Measurements from ENCODE around the gene UCKL1.

Gene UCKL1

DNA sequence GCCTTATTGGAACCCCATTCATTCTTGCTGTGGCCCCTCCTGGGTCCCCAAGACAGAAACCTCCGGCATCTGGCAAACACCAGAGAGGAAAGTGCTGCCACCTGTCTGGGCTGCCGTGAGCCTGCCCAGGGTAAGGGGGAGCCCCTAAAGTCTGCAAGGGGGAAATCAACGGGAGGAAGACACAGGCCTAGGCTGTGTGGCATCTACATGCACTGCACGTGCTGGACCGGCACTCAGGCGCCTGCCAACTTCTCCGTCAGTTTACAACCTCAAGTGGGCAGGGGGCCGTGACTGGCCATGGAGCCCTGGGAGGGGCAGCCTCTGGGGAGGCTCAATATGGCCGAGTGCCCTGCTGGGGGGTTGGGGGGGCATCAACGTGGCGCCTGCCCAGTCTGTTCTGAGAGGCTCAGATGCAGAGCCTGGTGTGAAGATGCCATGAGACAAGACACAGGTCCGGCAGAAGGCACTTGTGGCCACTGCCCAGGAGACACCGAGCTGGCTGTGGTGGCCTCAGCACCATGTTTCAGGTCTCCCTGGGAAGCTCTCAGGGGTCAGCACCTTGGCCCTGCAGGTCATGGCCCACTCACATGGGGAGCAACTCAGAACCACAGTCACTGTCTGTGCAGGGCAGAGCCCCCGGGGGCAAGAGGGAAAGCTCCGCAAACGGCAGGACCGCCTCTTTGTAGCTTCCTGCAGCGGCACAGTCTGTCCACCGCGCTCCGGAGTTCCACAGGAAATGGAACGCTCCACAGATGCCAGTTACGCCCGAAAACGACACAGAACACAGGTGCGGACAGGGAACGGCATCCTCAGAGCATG lies 8.4 kb downstream of the UCKL1 start:
- no peak for DNase-seq
- in situ Hi-C loops (cut with HindIII; ENCODE audit: low pct_ligation_motif_present, low pct_unique_long_range_greater_than_20kb, low sequenced_read_pairs) = no loop called here

DNA sequence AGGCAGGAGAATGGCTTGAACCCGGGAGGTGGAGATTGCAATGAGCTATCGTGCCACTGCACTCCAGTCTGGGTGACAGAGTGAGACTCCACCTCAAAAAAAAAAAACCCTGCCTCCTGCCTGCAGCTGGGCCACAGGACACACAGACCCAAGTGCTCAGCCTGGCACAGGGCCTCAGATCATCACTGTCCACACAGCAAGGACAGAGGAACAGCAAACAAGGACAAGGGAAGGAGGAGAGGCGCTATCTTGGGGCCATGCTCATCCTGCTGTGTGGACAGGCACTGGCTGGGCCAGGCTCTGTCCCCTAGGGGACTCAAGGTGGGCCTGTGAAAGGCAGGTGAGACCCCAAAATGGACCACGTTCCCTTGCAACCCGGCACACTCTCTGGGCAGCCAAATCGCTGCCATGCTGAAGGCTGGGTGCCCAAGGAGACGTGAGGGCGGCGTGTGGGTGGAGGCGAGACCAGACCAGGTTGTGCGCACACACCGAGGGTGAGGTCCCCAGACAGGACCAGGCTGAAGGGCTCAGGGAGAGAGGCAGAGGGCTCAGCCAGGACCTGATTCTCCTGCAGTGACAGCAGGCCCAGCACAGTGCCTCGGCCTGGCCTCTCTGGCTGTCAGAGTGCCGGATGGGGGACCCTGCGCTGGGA lies 9.1 kb downstream of the UCKL1 start:
- in situ Hi-C loops (cut with HindIII; ENCODE audit: low pct_ligation_motif_present, low pct_unique_long_range_greater_than_20kb, low sequenced_read_pairs) = no loop called here

DNA sequence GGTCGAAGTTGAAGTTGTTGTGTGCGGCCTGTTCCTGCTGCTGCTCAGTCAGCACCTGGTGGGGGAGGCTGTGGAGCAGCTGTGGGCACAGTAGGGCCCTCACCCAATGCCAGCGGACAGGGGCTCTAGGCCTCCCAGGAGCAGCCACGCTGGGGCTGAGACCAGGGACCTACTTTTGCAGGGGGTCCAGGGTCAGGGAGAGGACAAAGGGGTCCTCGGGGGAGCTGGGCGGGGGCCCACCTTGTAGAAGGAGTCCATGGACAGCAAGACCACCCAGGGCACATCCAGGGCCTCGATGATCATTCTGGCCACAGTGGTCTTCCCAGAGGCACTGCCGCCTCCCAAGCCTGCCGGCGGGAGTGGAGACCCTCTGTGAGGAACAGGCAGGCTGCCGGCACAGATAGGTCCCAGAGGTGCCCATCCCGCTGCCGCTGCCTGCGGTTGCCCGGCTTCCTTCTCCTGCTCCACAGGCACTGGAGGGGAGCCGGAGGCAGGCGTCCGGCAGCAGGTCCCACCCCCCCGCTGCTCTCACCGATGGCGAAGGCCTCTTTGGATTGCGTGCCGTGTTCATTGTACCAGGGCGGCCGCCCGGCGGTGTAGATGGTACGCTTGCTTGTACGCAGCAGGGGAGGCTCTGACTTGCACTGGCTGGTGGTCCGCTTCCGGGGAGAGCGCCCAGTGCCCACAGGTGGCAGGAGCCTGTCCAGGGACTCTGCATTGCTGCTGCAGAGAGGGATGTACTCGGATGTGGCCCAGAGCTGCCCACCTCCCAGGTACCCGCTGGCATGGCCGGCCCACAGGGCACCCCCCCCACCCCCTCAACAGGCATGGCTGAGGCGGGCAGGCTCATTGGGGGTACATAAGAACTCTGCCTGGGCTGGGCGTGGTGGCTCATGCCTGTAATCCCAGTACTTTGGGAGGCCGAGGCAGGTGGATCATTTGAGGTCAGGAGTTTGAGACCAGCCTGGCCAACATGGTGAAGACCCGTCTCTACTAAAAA lies 10.0 kb downstream of the UCKL1 start:
- in situ Hi-C loops (cut with HindIII; ENCODE audit: low pct_ligation_motif_present, low pct_unique_long_range_greater_than_20kb, low sequenced_read_pairs) = no loop called here
- DNase-seq = no peak

More for the DNA sequence above, 9.1 kb downstream of the UCKL1 start:
- DNase-seq = no peak

DNA sequence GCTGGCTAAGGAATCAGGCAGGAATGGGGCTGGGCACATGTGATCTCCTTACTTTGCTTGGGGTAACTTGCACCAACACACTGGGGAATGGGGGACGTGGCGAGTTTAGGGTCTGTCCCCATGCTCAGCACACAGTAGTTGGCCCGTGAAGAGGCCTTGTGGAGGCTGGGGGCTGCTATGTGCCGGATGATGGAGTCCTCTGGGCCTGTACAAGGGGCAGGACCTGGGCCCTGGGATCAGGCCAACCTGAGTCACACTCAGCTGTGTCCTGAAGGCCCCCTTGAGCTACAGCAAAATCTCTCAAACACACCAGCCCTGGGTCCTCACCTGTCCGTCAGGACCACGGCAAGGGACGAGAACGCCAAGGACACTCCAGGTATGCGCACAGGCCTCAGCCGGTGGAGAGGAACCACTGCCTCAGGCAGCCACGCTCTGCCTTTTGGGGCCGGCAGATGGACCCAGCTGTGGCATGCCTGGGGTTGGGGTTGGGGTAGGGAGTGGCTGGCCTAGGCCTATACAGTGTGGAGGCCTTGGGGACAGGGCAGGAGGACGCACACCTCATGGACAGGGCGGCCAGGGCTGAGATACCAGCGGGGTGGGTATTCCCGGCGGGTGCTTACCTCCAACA lies 11.1 kb downstream of the UCKL1 start:
- in situ Hi-C loops (cut with HindIII; ENCODE audit: low pct_ligation_motif_present, low pct_unique_long_range_greater_than_20kb, low sequenced_read_pairs) = no loop called here
- no peak for DNase-seq

DNA sequence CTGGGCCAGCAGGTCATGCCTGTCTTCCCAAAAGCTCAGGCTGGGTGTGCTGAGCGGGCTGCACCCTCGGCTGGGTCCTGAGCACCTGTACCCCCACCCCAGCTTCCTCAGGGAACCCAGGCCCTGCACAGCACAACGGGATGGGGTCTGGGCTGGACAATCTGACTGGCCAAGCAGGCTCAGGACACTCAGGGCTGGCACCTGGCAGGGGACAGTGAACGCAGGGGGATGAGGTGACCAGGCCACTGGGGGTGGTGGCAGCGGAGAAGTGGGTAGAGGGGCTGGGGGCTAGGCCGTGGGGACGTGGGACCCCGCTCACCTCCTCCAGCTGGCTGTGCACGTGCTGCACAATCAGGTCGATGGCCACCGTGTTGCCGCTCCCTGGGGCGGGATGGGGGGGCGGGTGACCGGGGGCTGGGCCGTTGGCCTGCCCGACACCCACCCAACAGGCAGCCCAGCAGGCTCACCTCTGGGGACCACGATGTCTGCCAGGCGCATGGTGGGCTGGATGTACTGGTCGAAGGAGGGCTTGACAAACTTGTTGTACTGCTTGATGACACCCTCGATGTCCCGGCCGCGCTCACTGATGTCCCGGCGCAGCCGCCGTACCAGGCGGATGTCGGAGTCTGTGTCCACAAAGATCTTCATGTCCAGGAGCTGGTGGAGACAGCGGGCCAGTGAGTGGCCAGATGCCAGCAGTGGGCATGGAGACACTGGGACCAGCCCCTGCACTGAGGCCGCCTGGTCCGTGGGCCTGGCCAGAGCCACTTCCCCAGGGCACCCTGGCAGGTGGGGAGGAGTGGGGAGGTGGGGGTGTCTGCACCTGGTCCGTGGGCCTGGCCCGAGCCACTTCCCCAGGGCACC lies 11.9 kb downstream of the UCKL1 start:
- in situ Hi-C loops (cut with HindIII; ENCODE audit: low pct_ligation_motif_present, low pct_unique_long_range_greater_than_20kb, low sequenced_read_pairs) = no loop called here
- DNase-seq = no peak

DNA sequence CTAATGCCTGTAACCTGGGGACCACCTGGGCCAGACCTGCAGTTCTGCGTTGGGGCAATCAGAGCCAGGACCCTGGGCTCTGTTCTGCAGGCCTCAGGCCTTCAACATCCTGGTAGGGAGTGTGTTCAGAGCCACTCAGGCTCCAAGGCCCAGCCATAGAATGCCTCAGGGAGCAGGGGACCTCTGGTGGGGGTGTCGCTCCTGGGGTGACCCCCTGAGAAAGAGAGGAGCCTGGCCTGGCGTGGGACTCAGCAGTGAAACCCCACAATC lies 12.5 kb downstream of the UCKL1 start:
- in situ Hi-C loops (cut with HindIII; ENCODE audit: low pct_ligation_motif_present, low pct_unique_long_range_greater_than_20kb, low sequenced_read_pairs) = no loop called here
- DNase-seq = no peak

DNA sequence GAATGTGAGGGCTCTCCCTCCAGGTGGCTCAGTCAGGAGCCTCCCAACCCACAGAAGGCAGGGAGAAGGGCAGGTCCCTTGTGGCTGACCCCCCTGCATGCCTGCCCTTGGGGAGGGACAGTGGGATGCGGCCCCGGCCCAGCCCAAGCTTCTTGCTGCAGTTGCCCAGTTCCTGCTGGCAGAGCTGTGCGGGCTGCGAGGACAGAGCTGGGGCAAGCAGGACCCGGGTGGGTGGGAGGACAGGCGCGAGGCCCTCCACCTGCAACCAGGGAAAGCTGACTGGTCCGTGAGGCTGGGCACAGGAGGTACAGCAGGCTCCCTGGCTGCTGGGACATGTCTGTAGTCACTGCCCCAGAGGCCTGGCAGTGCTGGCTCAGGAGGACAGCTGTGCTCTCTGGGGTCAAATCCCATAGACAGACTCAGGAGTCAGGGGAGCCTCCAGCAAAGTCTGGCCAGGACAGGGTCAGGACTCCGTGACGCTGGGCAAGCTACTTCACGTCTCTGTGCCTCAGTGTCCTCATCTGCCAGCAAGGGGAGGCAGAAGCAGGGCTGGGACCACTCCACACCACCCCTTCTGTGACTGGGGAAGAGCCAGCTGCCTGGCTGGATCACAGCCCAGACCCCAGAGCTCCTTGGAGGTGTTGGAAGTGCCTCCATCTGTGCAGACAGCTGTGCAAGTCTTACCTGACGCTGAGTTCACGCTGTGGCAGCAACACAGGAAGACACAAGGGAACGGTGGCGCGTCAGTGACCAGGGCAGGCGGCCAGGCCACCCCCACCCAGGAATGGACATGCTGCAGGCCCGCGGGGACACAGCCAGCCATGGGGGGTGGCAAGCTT lies 13.0 kb downstream of the UCKL1 start:
- in situ Hi-C loops (cut with HindIII; ENCODE audit: low pct_ligation_motif_present, low pct_unique_long_range_greater_than_20kb, low sequenced_read_pairs) = no loop called here
- DNase-seq = no peak

DNA sequence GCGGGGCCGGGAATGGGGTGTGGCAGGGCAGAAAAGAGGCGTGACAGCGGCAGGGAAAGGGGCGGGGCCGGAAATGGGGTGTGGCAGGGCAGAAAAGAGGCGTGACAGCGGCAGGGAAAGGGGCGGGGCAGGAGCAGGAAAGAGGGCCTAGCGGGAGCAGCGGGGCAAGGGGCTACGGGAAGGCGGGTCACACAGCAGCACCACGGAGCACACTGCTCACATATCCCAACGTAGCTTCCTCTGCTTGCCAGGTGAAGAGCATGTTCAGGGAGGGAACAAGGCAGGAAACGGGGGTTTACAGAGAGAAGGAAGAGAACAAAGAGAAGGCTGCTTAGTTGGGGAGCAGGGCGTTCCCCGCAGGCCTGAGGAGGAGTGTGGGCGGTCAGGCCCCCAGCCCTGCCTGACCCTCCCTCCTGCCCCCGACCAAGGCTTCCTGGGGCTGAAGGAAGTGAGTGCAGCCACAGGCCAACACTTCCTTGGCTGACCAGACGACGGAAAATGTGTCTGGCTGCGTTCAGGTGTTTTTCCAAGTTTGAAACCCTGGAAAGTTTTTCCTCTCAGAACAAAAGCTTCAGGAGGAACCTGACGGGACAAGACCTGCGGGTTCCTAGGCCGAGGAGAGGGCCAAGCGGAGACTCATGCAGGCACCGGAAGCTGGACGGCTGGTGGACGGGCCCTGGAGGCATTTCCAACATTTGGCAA lies 13.8 kb downstream of the UCKL1 start:
- DNase-seq = peak; percentile 5

DNA sequence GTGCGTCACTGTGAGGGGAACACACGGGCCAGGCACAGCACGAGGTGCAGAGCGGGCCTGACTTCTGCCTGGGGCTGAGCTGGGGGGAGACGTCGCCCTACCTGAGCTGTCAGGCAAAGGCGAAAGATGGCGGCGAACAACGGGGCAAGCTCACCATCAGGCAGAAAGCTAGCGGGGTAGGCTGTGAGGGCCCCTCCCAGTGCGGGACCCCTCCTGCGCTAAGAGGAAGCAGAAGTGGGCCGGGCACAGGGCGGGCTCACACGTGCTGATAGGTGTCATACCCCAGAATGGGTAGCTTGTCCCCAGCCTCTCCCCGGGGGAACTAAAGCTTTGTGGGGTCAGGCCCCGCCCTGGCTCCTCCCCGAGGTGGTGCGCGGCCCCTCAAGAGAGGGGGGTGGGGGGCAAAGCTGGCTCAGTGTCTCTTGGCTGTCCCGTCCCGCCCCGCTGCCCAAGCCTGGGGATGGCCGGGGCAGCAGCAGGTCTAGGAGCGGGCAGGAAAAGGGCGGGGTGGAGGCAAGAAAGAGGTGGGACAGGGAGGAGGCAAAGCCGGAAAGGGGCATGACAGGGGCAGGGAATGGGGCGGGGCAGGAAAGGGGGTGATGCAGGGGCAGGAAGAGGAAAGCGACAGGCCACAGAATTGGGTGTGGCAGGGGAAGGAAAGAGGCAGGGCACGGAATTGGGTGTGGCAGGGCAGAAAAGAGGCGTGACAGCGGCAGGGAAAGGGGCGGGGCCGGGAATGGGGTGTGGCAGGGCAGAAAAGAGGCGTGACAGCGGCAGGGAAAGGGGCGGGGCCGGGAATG lies 14.7 kb downstream of the UCKL1 start:
- no peak for DNase-seq
- in situ Hi-C loops (cut with HindIII; ENCODE audit: low pct_ligation_motif_present, low pct_unique_long_range_greater_than_20kb, low sequenced_read_pairs) = no loop called here

More for the DNA sequence above, 13.8 kb downstream of the UCKL1 start:
- in situ Hi-C loops (cut with HindIII; ENCODE audit: low pct_ligation_motif_present, low pct_unique_long_range_greater_than_20kb, low sequenced_read_pairs) = no loop called here

DNA sequence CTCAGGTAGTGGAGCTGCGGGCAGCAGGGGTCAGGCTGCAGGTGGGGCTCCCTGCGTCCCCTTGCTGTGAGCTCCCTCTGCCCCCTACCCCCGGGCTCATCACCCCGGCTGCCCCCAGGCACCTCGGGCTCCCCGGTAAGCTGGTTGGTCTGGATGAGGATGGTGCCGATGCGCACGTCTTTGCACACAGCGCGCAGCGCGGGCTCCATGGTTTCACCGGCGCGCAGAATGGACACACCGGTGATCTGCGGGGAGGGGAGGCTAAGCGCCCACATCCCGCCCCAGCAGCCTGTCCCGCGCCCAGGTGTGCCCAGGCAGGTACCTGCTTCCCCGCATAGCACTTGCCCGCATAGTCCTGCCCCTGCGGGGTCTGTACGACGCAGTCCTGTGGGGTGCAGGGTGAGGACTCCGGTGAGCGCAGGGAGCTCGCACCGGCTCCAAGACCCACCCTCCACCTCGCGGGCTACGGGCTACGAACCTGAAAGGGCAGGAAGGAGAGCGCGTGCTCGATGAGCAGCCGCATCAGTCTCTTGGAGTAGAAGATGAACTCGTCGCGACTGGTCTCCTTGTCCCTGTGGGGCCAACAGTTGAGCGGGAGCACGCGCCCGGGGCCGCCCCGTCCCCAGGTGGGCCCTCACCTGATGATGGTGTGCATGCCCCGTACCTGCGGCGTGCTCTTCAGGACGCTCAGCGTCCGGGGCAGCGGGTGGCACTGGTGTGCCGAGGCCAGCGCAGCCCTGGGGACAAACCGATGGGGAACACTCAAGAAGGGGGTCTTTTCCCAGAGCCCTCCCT lies 15.5 kb downstream of the UCKL1 start:
- in situ Hi-C loops (cut with HindIII; ENCODE audit: low pct_ligation_motif_present, low pct_unique_long_range_greater_than_20kb, low sequenced_read_pairs) = no loop called here
- DNase-seq = no peak

DNA sequence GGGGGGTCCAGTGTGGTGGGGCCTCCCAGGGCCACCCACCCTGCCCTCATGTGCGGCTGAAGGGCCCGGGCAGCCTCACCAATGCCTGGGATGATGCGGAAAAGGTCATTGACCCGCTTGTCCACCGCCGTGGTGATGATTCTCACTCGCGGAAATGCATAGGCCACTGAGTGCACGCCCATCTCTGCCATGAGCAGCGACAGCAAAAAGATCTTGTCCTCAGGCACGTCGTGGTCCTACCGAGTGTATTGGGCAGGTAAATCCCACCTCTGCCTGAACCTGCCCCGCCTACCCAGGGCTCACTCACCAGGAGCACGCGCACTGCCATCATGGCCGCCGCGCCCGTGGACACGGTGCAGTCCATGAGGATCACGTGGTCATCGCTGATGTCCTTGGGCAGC lies 16.1 kb downstream of the UCKL1 start:
- no peak for DNase-seq
- in situ Hi-C loops (cut with HindIII; ENCODE audit: low pct_ligation_motif_present, low pct_unique_long_range_greater_than_20kb, low sequenced_read_pairs) = no loop called here

DNA sequence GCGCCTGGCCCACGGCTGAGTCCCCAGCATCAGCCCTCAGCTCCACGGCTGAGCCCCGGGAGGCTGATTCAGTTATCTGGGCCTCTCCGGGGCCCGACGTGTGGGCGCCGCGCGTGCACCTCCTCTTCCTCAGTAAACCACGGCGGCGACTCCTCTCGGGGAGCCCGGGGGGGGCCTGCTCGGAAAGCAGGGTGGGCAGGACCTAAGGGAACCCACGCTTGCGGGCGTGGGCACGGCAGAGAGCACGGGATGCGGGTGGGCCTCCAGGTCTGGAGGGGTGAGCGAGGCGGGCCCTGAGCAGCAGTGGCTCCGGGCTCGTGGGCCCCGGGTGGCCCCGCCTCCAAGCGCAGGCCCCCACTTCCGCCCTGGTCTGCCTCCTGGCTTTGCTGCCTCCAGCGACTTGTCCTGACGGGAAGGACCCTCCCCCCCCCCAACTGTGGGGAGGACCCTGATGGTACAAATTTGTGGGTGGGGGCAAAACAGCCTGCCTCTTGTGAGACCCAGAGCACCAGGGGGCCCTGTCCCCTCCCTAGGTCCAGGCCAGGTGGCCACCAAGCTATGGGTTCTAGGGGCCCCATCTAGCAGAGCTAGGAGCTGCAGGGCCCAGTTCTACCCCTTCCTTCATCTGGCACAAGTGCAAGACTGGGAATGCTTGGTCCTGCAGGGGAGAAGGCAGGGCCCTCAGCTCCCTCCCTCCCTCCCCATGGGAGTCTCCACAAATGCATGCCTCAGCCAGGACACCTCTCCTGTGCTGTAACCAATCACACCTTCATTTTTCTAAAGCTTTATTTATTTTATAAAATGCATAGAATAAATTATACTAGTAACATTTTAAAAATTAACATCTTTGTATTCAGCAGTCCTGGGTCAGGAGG lies 16.9 kb downstream of the UCKL1 start:
- in situ Hi-C loops (cut with HindIII; ENCODE audit: low pct_ligation_motif_present, low pct_unique_long_range_greater_than_20kb, low sequenced_read_pairs) = no loop called here
- DNase-seq = no peak

DNA sequence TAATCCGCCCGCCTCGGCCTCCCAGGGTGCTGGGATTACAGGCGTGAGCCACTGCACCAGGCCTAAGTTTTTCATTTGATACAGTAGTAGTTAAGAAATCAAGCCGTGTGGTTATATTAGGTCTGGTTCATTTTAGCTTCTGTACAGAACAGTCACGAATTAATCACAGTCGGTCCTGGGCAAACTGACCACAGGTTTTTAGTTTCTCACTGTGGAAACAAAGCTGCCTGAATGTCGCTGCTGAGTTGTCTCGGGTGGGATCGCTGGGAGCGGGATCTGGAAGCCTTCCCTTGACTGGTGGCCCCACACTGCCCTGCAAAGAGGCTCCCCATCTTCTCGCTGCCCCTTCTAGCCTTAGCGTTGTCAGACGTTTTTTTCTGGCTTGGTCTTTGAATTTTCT lies 18.6 kb downstream of the UCKL1 start:
- no peak for DNase-seq
- in situ Hi-C loops (cut with HindIII; ENCODE audit: low pct_ligation_motif_present, low pct_unique_long_range_greater_than_20kb, low sequenced_read_pairs) = no loop called here

DNA sequence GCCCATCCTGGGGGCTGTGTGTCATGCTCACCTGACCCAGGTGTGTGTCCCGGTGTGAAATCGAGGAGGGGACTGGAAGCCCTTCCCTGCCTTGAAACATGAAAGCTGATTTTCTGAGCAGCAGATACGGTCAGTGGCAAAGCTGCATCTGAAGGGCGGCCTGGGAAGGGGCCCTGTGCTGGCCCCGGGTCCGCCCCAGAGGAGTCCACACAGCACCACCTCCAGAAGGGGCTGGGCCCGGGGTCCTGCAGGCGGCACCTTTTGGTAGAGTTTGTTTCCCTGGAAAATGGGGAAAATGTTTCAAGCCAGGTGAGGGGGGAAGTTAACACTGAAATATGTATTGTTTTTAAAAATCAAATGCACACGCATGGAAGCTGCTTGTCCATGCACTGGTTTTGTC lies 20.8 kb downstream of the UCKL1 start:
- DNase-seq = no peak
- in situ Hi-C loops (cut with HindIII; ENCODE audit: low pct_ligation_motif_present, low pct_unique_long_range_greater_than_20kb, low sequenced_read_pairs) = no loop called here
